Fibroblast of peridontal ligament (primary cell): Measurements from ENCODE around the gene GABRQ.
"Not testable (repeated sequence)": the region's sequence is repeated elsewhere in the genome, so short reads cannot be mapped to it uniquely, and the experiment has no call there.

Experiments
- DNase-seq: peaks from one replicate; pipeline ENCODE4 v3.0.0-alpha.2; 2010; ENCODE audit errors: extremely low read depth

Gene GABRQ

DNA sequence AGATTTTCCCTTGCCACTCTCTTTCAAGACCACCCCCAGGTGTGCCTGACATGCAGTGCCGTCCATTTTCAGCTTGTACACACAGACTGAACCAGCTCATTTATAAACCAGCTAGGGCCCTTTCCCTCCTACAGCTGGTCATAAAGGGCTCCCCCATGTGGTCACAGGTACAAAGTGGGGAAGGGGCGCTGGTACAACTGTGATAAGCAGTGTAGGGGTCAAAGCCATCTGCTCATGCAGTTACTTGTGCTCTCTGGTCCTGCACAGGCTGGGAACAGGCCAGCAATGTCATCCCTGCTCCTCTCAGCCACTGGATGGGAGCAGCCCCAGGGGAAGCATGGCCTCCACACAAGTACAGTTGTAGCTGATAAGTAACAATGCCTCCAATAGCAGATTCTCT lies 20.6 kb downstream of the GABRQ start:
- no peak for DNase-seq

DNA sequence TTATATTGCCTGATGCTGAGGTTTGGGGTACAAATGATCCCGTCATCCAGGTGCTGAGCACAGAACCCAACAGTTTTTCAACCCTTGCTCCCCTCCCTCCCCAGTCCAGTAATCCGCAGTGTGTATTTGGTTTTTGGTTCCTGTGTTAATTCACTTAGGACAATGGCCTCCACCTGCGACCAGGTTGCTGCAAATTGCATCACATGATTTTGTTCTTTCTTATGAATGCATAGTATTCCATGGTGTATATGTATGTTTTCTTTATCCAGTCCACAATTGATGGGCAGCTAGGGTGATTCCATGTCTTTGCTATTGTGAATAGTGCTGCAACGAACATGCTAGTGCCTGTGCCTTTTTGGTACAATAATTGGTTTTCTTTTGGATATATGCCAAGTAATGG lies 25.4 kb downstream of the GABRQ start:
- DNase-seq = no peak

DNA sequence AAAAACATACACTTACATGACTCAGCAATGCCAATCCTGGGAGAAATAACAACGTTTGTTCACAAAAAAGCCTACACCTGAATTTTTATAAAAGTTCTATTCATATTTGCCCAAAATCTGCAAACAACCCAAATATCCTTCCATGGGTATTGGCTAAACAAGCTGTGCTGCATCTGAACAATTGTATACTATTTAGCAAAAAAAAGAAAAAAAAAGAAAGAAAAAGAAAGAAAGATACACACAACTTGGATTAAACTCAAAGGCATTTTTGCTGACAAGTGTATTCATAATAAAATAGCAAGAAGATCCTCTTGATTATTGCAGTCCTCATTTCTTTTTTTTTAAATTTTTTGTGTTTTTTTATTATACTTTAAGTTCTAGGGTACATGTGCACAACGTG lies 36.4 kb downstream of the GABRQ start:
- no peak for DNase-seq

DNA sequence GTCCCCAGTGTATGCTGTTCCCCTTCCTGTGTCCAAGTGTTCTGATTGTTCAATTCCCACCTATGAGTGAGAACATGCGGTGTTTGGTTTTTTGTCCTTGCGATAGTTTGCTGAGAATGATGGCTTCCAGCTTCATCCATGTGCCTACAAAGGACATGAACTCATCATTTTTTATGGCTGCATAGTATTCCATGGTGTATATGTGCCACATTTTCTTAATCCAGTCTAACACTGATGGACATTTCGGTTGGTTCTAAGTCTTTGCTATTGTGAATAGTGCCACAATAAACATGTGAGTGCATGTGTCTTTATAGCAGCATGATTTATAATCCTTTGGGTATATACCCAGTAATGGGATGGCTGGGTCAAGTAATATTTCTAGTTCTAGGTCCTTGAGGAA lies 37.0 kb downstream of the GABRQ start:
- not testable (repeated sequence) for DNase-seq

DNA sequence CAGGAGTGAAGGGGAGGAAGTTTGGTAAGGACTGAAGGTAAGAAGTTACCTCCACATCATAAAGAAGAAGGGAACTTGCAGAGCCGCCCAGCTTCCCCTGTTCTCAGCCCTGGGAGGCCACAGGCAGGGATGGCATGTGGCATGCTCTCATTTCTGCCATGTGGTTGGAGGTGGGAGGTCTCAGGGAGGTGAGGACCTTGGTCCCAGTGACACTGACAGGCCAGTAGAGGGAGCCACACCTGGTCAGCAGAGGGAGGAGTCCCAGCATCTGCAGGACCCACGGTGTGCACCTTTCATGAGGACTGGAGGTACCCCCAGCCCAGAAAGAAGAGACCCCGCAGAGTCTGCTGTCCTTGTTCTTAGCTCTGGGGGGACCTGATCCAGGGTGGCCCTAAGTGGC lies 43.3 kb downstream of the GABRQ start:
- not testable (repeated sequence) for DNase-seq

DNA sequence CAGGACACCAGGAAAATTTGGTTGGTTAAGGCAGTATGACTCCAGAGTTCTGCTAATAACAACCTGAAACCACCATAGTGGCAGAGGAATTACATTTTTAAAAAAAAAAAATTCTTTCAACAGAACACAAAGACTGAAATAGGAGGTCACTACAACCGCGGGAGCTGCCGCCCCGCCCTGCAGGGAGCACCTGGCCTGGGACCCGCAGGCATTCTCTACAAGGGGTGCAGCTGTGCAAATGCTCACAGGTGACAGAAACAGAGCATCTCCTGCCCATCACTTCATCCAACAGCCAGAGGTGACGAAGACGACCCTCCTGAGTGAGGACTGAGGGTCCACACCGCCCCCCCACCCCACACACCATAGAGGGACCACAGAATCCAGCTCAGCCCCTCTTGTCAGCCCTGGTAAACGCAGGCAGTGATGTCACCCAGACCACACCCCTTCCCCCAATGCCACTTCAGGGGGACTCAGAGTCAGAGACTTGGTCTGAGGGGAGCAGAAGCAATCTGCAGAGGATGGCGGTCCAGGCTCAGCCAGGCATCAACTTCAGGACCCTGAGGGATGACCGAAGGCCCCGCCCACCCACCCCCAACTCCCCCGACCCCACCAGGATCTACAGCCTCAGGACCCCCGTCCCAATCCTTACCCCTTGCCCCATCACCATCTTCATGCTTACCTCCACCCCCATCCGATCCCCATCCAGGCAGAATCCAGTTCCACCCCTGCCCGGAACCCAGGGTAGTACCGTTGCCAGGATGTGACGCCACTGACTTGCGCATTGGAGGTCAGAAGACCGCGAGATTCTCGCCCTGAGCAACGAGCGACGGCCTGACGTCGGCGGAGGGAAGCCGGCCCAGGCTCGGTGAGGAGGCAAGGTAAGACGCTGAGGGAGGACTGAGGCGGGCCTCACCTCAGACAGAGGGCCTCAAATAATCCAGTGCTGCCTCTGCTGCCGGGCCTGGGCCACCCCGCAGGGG lies 60.5 kb downstream of the GABRQ start, which contains the start of gene MAGEA3:
Gene MAGEA3, plus strand, starts transcription at position 843 of the 980 bp plus-strand sequence. CDS start 2,039 bp downstream, outside the sequence.
- DNase-seq = not testable (repeated sequence)

DNA sequence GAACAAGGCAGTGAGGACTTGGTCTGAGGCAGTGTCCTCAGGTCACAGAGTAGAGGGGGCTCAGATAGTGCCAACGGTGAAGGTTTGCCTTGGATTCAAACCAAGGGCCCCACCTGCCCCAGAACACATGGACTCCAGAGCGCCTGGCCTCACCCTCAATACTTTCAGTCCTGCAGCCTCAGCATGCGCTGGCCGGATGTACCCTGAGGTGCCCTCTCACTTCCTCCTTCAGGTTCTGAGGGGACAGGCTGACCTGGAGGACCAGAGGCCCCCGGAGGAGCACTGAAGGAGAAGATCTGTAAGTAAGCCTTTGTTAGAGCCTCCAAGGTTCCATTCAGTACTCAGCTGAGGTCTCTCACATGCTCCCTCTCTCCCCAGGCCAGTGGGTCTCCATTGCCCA lies 62.7 kb downstream of the GABRQ start:
- DNase-seq = not testable (repeated sequence)

DNA sequence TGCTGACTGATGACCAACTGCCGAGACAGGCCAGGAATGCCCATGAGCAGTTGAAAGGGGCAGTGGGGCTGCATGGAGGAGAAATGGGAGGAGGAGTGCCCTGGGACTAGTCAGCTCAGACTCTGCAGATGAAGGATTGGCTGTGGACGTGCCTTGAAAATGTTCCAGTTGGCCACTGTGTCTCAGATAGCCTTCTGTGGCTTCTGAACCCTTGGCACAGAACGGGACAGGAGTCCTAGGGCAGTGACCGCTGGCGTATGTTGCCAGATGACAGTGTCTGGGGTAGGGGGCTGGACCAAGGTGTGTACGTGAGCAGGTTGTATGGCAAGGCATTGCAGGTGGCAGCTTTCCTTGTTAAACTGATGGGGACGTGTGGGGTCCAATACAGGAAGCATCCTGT lies 68.8 kb downstream of the GABRQ start:
- not testable (repeated sequence) for DNase-seq
